Thymus (tissue), 11 donors: Measurements from ENCODE around the gene ETFB. TPM values are rescaled to one million over a fixed set of nuclear protein-coding genes. Genes with fewer than 3 reads are reported as not detected.

Experiments used
- DNase-seq, 9 donors: peaks; one replicate each; pipeline ENCODE4 v3.0.0-alpha.2; 2013; ENCODE audit warnings: low spot score in 9 of 9, low read depth in 6 of 9, missing footprints in 1 of 9
- H3K27ac ChIP-seq, 2 donors: one replicate each; pipeline ENCODE4 v1.5.1; 2013; ENCODE audit warnings: control low read depth in 1 of 2, low read depth in 1 of 2, low read length in 1 of 2, mild to moderate bottlenecking in 1 of 2, moderate library complexity in 1 of 2
- H3K27me3 ChIP-seq, 2 donors: one replicate each; pipeline ENCODE4 v1.5.1; 2013; ENCODE audit warnings: low read length in 1 of 2; ENCODE audit not compliant: control insufficient read depth in 2 of 2, insufficient read depth in 1 of 2
- H3K36me3 ChIP-seq, 2 donors: one replicate each; pipeline ENCODE4 v1.5.1; 2013; ENCODE audit warnings: low read length in 1 of 2, mild to moderate bottlenecking in 1 of 2, moderate library complexity in 1 of 2; ENCODE audit not compliant: control insufficient read depth in 2 of 2, insufficient read depth in 2 of 2
- H3K4me1 ChIP-seq, 2 donors: one replicate each; pipeline ENCODE4 v1.5.1; 2013; ENCODE audit warnings: low read length in 2 of 2; ENCODE audit not compliant: control insufficient read depth in 2 of 2, insufficient read depth in 2 of 2
- H3K4me3 ChIP-seq, 2 donors: one replicate each; pipeline ENCODE4 v1.5.1; 2013; ENCODE audit warnings: low read length in 2 of 2, control low read depth in 1 of 2, mild to moderate bottlenecking in 1 of 2
- H3K9me3 ChIP-seq, 2 donors: one replicate each; pipeline ENCODE4 v1.5.1; 2013; ENCODE audit warnings: low read length in 1 of 2, mild to moderate bottlenecking in 1 of 2; ENCODE audit not compliant: control insufficient read depth in 2 of 2, insufficient read depth in 1 of 2
- WGBS: extraction: QIAGEN DNeasy Blood & Tissue Kit; methylation state at CpG from one replicate; pipeline ENCODE4 v1.1.7; 2013; 5-methylcytosine and 5-hydroxymethylcytosine counted together
- polyA plus RNA-seq: library from polyadenylated mRNA; stranded (reverse); fragments of 200-250 nt; gene quantifications from one replicate; pipeline ENCODE4 v1.2.3, GENCODE V29; 2013
- total RNA-seq: library from RNA; stranded (reverse); fragments of 120-200 nt; gene quantifications from one replicate; pipeline ENCODE4 v1.2.4, GENCODE V29; 2013
- donor health status: healthy.

The ETFB gene
- total and polyA plus RNA-seq, 2 donors = 89.2 to 121 TPM

DNA sequence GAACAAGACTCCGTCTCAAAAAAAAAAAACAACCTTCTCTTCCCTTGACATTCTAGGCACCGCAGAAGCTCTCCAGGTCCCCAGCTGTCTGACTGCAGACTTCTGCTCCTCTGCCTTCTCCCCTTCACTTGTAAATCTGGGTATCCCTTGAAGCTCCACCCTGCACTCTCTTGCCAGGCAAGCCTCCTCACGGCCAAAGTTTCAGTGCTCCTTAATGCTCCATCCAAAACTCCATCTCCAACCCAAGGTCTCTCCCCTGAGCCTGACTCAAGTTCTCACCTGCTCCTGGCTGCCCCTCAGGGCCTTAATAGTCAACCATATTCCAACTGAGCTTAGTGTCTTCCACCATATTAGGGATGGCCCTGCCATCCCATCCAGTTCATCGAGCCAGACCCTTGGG, 4.0 kb upstream of the ETFB start:
- Histone ChIP-seq H3K27me3 (no peaks in the 10 kb centered on the region), H3K4me3 (no peak overlapping the region), H3K27ac (no peak overlapping the region), H3K4me1 (peaks cover 16 to 61% of the 10 kb centered on the region in 2 donors), H3K36me3 (no peaks in the 10 kb centered on the region), H3K9me3 (no peaks in the 10 kb centered on the region)
- DNase-seq = no peak
- 96% methylated on average over 4 of the region's 4 CpGs for WGBS

DNA sequence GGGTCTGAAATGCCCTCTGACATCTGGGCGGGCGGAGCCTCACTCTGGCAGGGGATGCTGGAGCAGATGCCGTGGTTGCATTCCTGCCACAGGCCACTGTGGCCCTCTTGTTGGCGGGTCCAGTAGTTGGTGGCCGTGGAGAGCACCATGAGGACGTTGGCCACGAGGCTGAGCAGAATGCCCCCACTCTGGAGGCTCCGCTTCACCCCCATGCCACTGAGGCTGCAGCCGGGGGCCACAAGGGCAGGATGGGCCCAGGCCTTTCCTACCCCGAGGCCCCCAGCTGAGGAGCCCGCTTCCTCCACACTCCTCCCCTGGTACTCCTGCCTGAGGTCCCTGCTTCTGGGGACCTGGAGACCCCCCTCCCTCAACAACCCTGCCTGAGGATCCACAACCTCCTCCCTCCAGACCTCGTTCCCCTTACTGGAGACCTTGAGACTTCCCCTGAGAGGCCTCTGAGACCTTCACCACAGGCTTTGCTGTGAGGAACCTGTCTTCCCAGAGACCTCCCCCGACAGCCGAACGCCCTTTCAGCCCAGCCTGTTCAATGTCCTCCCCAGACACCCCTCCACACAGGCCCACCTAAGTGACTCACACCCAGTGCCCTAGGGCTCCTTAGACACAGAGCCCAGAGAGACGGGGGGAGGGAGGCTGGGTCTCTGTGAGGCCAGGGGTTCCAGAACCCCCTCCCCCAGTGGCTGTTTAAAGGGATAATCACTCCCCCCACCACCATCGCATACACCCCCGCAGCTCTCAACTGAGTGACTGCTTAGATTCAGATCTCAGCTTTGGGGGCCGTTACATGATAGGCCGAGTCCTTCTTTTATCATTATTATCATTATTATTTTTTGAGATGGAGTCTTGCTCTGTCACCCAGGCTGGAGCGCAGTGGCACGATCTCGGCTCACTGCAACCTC, 2.4 kb upstream of the ETFB start, which contains the start of gene CLDND2:
Gene CLDND2 (minus strand): TSS at position 638 of the 917 bp plus-strand sequence. CDS start 426 bp downstream, at position 212.
- DNase-seq = peak in 1 of 9 donors; percentile 31
- peaks cover 16 to 70% of the 10 kb centered on the region in 2 donors for H3K4me1 ChIP-seq
- no peaks in the 10 kb centered on the region for H3K36me3 ChIP-seq
- peak within 1 kb of the TSS; percentile 69 to 85 for H3K4me3 ChIP-seq
- no peaks in the 10 kb centered on the region for H3K9me3 ChIP-seq
- 62% methylated on average over 23 of the region's 23 CpGs for WGBS
- H3K27ac ChIP-seq = peak within 1 kb of the TSS; percentile 80 to 83
- H3K27me3 ChIP-seq = no peaks in the 10 kb centered on the region

DNA sequence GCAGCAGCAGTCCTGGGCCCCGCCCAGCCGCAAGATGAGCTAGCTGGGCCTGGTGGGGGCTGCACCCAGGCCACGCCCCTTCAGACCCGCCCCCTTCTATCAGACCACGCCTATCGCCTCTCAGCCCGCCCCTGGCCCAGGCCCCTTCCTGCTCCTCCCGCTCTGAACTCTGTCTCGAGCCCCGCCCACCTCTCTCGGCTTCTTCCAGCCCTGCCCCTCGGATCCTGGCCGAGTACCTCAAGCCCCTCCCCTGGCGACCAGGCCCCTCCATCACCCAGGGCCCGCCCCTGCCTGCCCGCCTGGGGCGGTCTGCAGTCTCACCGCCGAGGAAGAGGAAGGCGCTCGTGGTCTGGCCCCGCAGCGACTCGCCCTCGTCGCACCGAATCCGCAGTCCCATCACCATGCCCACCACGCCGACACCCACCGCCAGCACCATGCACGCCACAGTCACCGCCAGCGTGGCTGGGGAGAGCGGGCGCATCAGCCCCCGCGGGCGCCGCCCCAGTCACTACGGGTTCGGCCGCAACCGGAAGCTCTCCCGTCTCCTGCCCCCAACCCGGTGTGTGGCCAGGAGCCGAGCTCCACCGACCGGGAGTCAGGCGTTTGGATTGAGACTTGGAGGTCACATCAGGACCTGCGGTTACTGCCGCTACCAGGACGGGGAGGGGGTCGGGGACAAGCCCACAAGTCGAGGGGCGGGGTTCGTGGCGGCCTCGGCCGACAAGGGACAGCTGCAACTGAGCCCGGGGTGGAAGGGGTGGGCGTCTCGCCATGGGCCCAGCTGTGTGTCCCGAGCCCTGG, 1.6 kb upstream of the ETFB start:
- peak overlapping the region; percentile 80 to 88 for H3K27ac ChIP-seq
- peak overlapping the region; percentile 69 to 85 for H3K4me3 ChIP-seq
- no peaks in the 10 kb centered on the region for H3K9me3 ChIP-seq
- H3K36me3 ChIP-seq = no peaks in the 10 kb centered on the region
- no peaks in the 10 kb centered on the region for H3K27me3 ChIP-seq
- peak; percentile 77 to 96 (median 91) for DNase-seq
- peaks cover 15 to 67% of the 10 kb centered on the region in 2 donors for H3K4me1 ChIP-seq
- WGBS = under 1% methylated on average over 64 of the region's 64 CpGs

DNA sequence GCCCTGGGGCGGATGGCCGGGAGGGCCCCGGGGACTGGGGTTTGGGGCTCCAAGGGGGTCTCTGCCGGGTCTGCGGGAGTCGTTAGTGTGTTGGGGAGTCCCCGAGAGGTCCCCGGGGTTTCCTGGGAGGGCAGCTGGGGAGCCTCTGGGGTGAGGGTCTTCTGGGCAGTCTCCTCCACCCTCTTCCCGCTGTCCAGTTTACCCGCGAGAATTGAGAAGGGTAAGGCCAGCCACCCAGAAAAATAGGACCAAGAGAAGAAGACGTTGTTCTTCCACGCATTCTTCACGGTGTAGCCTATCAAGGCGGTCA, 1.0 kb upstream of the ETFB start:
- no peaks in the 10 kb centered on the region for H3K27me3 ChIP-seq
- H3K4me3 ChIP-seq = peak overlapping the region; percentile 69 to 85
- no peaks in the 10 kb centered on the region for H3K9me3 ChIP-seq
- peaks cover 13 to 67% of the 10 kb centered on the region in 2 donors for H3K4me1 ChIP-seq
- peak overlapping the region; percentile 77 to 88 for H3K27ac ChIP-seq
- under 1% methylated on average over 15 of the region's 15 CpGs for WGBS
- DNase-seq = no peak
- no peaks in the 10 kb centered on the region for H3K36me3 ChIP-seq

DNA sequence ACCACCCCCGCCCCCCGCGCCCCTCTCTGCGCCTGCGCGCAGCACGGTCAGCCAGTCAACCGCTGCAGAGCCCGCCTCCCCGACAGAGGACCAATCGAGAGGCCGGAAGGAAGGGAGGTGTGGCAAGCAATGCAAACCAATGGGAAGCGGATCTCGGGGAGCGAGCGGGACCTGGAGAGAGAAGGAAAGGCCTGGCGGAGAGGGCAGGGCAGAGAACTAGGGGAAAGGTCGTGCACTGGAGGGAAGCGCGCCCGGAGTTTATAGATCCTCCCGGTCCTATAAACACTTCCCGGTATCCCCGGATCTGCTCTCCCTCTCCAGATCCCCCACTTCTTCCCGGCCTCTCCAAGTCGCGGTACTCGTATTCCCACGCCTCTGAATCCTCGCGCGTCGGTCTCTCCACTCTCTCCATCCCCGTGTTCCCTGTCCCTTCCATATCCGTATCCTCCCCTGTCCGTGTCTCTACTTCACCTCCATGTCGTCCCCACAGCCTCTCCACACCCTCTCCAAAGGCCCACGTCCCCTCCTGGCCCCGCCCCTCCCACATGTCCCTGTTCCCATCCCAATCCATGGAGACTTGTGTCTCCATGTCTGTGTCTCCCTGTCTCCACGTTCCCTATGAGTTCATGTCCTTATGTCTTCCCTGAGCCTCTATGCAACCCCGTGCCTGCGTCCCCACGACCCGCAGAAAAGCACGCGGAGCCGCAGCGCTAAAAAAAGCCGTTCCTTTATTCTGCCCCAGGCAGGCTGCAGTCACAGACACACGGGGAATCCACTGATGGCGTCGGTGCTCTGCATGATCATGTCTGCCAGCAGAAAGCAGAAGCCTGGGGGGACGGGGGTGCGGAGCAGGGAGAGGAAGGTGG, 434 bp upstream of the ETFB start:
- H3K9me3 ChIP-seq = no peaks in the 10 kb centered on the region
- H3K27ac ChIP-seq = peak overlapping the region; percentile 85 to 88
- under 1% methylated on average over 54 of the region's 54 CpGs for WGBS
- H3K36me3 ChIP-seq = no peaks in the 10 kb centered on the region
- peak overlapping the region; percentile 69 to 85 for H3K4me3 ChIP-seq
- DNase-seq = peak; percentile 79 to 97 (median 90)
- no peaks in the 10 kb centered on the region for H3K27me3 ChIP-seq
- peaks cover 10 to 64% of the 10 kb centered on the region in 2 donors for H3K4me1 ChIP-seq

DNA sequence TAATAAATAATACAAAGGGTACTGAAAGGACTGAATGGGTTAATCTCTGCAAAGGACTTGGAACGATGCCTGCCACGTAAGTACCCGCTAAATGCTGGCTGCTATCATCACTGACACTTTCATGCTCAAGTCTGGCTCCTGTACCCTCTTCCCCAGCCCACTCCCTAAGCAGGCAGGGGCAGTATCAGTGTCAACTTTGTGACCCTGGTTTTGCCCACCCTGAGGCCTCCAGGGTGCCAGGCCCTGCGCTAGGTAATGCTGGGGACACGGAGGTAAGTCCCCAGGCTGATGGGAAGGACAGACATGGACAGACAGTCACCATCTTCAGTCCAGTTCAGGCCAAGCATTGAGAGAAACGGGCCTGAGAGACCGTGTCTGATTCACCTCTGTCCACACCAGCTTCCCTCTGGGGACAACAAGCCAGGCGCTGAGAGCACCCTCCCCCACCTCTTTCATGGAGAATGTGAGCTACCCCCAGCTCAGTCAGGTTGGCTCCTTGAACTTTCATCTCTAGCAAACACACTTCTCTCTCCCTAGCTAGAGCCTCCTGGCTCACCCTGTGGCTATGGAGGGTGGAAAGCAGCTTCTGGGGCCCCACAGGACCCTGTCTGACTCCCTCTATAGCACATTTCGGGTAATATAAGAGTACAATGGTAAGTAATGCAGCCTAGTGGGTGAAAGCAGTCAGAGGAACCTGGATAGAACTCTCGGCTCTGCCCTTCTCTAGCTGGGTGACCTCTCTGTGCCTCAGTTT, 800 bp downstream of the ETFB start:
- H3K4me3 ChIP-seq = peak overlapping the region; percentile 69 to 85
- no peaks in the 10 kb centered on the region for H3K27me3 ChIP-seq
- no peaks in the 10 kb centered on the region for H3K9me3 ChIP-seq
- WGBS = 54% methylated on average over 10 of the region's 10 CpGs
- H3K36me3 ChIP-seq = no peaks in the 10 kb centered on the region
- H3K27ac ChIP-seq = peak overlapping the region in 1 of 2 donors; percentile 84
- peaks cover 10 to 56% of the 10 kb centered on the region in 2 donors for H3K4me1 ChIP-seq
- peak in 2 of 9 donors; percentile 28 to 63 for DNase-seq

DNA sequence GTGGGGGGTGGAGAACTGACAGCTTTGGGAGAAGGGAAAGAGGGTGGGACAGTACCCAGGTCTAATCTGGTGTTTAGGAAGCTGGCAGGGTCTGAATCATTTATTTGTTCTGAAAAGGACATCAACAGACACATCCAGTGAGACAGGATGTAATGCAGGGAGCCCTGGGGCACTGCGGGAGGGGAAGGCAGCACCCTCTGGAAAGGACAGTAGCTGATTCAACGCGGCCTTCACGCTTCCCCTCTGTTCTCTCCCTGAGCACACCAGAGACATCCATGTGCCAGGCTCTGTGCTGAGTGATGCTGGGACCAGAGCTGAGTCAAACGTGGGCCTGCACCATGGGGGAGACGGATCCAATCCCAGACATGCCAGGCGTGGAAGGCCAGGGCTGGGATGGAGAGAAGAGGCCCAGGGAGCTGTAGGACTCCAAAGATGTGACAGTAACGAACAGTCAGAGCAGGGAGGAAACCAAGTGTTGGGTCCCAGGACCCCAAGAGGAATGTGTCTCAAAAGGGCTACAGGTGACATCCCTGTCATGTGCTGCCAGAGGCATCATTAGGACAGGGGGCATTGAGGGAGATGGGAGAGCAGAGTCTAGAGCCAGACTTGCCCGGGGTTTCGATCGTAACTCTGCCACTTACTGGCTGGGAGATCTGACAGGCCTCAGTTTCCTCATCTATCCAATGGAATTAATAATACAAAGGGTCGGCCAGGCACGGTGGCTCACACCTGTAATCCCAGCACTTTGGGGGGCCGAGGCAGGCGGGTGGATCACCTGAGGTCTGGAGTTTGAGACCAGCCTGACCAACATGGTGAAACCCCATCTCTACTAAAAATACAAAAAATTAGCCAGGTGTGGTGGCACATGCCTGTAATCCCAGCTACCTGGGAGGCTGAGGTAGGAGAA, 1.7 kb downstream of the ETFB start:
- Histone ChIP-seq H3K36me3 (no peaks in the 10 kb centered on the region), H3K9me3 (no peaks in the 10 kb centered on the region), H3K4me3 (no peak overlapping the region), H3K4me1 (peaks cover 10 to 61% of the 10 kb centered on the region in 2 donors), H3K27ac (no peak overlapping the region), H3K27me3 (no peaks in the 10 kb centered on the region)
- WGBS = 93% methylated on average over 15 of the region's 15 CpGs
- no peak for DNase-seq
